HUDEP-2 (cell line): Measurements from ENCODE around the gene ADAMTSL1.
"Not testable (repeated sequence)": the region's sequence is repeated elsewhere in the genome, so short reads cannot be mapped to it uniquely, and the experiment has no call there.

Experiments
- DNase-seq, 76 experiments: peaks; one replicate each; lab custom pipeline; 2025; ENCODE audit not compliant: unreplicated experiment in 76 of 76; lab: John Stamatoyannopoulos, UW

Gene ADAMTSL1

DNA sequence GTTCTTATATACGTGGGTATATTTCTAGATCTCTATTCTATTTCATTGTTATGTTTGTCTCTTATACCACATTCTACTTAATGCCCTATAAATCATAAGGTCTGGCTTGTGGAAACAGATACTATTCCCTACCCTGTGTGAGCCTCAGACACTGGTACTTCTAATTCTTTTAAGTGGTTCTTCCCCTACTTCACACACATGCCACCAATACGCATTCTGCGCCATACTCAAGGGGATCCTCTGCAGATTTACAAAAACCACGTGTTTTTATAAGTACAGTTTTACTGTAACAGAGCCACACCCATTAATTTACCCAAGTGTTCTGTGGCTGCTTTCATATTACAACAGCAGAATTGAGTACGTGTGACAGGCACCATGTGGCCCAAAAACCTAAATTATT lies 363.4 kb downstream of the ADAMTSL1 start:
- DNase-seq, result no peak

DNA sequence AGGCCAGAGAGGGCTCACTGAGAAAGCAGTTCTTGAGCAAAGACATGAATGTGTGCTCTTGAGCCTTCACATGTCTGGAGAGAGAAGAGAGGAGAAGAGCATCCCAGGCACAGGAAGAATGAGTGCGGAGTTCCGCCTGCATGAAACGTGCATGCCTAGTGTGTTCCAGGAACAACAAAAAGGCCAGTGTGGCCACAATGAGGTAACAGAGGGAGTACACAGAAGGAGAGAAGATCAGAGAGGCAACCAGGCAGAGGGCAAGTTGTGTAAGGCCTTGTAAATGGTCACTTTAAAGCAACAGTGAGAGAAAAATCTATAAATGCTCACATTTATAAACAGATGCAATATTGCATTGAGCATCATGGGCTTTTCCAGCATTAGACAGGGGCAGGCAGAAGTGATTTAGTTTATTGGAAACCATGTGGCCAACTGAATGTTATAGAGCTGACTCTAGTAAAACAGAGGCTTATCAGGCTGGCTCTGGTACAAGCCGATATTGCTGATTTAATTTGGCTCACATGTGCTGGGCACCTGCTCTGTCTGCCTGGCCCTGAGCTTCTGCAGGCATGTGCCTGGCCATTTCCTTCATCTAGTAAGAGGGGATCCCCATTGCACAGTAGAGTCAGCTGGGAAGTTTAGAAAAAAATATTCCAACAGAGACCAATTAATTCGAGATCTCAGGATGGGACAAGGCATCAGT lies 373.8 kb downstream of the ADAMTSL1 start:
- DNase-seq, result no peak

DNA sequence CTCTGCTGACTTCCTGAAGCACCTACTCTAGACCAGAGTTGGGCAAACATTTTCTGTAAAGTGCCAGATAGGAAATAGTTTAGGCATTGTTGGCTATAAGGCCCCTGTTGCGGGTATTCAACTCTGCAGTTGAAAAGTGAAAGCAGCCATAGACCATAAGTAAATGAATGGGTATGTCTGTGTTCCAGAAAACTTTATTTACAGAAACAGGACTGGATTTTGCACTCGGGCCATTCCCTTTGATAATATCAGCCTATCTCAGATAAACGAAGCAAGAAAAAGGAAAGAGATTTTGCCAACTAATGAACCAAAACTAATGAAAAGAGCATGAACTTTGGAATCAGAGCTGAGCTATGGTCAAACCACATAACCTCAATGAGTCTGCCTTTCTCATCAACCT lies 374.7 kb downstream of the ADAMTSL1 start:
- DNase-seq, result no peak

DNA sequence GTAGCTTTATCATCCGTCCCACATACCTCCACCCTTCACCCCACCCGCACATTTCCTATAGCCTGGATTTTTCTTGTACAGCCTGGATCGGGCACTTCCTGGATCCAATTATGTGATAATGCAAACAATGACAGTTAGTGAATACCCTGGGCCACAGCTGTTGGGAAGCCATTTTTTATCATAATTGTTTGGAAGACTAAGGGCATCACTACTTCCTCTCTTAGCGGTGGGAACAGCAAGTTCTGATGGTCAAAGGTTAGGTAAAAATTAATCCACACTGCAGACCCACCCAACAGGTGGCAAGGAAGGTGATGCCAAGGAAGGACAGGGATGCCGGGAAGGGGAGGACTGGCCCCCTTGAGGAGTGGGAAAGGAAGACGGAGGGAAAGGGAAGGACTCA lies 375.3 kb downstream of the ADAMTSL1 start:
- no peak for DNase-seq

DNA sequence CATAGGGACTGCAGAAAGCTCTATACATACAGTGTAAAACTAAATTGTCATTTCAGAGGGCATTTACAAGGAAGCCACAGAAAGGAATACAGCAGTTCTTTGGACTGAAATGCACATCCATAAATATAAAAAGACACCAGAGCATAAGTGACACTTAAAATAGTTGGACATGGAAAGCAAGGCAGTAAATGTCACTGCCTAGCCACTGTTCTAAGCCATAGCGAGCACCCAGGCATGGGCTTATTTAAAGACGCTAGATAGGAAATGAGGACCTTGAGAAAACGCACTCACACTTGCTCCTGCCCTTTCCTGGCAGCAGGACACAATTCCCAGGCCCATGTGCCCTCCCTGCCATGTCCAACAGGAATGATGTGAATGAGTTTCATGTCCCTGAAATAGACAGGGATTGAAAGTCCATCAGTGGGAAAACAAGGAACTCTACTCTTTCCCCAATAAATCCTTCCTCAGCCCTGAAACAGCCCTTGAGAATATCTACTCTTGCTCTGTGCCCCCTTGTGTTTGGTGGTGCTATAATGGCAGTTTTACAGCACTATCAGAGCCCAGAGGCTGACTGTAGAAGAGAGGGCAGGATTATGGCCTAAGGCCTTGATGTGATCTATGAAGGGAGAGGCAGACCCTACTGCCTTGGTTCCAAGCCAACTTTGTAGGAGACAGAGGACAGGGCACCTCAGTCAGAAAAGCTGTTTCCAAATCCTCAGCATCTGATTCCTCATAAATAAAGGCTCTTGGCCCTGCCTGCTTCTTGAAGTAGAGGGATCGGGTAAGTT lies 376.1 kb downstream of the ADAMTSL1 start:
- DNase-seq, result no peak

DNA sequence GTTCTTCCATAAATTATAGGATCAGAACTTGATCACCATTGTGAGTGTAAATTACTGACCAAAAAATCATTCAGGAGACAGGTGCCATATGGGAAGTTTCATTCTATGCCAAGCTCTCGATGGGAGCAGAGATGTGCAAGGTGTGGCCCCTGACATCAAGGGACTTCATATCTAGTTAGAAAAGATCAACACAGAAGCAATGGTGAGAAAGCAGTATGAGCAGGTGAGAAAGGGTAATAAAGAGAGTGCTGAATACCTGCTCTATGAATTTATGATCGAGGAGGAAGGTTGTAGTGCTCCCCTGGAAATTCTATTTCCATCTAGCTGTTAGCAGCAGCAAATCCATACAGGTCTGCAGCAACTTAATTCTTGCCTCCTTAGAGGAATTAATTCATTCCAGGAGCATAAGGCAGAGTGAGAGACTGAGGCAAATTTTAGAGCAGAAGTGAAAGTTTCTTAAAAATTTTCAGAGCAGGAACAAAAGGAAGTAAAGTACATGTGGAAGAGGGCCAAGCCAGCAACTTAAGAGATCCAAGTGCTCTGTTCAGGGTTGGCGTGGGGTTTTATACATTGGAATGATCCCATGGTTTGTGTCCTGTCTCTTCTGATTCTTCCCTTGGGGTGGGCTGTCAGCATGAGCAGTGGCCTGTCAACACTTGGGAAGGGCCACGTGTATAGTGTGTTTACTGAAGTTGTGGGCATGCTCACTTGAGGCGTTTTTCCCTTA lies 377.3 kb downstream of the ADAMTSL1 start:
- no peak for DNase-seq

DNA sequence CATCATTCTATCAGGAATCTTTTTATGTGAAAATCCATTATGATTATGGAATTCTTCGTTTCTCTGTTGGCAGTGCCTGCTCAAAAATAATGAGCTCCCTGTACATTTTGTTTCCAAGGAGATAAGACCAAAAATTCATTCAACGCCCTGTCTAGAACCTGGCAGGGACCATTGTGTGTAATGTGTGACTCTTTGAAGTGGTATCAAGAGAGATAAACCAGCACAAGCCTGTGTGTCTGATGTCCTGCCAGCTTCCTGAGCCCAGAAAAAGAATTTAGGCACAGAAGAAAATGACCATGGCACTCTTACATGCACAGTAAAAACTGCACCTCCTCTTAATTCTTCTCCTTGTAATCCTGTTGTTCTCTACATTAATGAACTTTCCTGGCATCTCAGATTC lies 381.7 kb downstream of the ADAMTSL1 start:
- no peak for DNase-seq

DNA sequence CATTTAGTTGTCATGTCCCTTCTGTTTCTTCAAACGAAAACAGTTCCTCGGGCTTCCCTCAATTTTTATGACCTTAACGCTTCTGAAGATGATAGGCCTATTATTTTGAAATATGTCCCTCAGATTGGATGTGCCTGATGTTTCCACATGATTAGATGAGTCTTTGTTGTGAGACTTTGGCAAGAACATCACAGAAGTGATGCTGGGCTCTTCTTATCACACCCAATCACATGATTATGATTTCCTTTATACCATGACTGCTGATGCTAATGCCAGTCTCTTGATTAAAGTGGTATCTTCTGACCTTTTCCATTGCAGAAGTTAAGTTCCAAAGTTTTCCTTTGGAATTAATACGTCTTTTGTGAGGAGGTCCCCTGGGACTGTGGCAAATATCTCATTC lies 383.4 kb downstream of the ADAMTSL1 start:
- DNase-seq, result no peak

DNA sequence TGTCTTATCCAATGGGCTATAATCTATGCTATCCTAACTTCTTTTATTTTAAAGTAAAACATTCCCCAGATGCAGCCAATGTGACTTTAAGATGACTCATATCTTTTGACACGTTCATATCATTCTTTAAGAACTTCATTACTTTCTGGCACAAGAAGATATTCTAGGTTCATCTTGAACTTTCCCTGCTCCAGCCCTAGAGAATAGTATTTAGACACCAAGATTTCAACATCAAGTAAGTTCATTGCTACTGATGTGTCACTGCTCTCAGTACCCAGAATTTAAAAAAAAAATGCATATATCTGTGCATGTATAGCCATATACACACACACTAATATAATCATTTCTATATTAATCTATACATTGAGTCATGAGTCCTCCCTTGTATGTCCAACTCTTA lies 383.8 kb downstream of the ADAMTSL1 start:
- DNase-seq, result no peak

DNA sequence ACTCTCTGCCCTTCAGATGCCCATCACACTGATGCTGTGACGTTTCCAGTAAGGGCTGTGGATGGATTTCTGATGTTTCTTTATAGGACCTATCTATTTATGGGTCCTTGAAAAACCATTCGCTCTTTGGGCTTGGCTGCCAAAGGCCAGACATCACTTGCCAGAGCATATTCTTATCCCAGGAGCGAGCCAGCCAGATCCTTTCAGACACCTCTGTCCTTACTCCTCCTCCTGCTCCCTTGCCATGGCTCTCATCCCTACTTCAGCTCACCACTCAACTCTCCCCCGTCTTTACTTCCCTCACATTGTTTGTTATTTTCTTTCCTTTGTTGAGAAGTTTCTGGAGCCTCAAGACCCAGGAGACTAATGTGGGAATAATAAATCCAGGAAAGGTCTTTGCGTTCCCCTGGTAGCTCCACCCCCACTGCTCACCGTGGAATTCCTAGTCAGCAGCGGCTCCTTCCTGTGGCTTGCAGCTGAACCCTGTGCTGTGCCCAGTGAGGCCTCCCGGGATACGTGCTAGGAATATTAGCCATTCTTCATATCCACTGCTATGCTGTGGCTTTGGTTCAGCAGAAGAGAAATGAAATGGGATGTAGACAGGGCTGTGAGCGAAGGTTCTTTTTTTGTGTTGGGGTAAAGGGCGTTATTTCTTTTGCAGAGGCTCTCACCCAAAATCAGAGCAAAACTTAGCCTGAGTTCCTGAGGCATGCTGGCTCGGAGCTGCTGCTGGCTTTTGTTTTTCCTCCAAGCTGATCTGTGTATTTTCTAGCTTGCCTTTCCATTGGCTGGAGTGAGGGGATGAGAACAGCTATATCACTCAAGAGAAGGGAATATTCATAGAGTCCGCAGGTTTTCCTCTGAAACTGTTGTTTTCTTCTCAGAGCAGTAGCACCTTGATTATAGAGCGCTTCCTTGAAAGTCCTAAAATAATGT lies 387.9 kb downstream of the ADAMTSL1 start:
- DNase-seq, result no peak

DNA sequence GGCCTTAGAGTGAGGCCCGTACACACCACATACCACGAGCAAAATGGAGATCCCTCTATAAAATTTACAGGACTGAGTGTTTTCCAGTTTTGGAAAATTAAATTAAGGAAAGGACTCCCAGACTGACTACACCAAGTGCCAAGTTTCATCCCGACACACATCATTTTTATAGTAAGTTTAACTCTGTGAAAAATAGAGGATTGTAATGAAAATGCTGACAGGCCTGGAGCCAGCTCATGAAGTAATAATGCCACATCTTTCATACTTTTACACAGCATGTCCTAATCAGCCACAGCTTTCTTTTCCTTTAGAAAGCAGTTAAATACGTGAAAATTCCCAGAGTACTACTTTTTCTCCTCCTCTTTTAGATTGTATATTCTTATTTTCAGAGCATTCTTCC lies 389.8 kb downstream of the ADAMTSL1 start:
- no peak for DNase-seq

DNA sequence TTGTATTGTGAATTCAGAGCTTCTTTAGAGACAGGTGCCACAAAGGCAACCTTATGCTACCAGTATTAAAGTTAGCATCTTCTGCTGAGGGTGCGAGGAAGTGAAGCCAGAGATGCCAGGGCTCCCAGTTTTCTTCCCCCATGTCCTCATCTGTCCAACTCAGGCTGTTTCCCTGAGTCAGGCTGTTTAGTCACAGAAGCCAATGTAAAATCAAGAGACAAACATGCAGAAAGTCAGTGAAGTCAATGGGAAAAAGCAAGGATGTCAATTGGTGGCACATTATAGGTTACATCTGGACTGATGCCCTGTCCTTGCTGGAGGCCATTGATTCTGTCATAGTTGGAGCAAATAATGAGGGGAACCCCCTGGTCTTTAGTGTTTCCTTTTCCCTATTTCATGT lies 390.6 kb downstream of the ADAMTSL1 start:
- no peak for DNase-seq

DNA sequence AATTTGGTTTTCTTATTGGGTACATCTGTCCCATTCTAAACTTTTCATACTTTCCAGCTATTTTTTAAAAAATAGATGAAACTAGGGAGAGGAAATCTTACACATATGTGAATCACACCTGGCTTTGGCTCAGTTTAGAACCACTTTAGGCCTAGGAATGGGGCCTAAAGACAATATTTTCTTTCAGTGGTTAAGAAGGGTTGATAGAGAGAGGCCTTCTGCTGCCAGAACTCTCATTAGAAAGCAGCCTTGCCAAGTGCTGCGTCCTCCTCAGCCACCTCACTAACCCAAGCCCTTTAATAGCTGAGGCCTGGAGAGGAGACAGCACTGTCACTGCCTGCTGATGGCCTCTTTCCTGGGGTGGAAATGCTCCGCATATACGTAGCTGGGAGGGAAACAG lies 391.6 kb downstream of the ADAMTSL1 start:
- no peak for DNase-seq

DNA sequence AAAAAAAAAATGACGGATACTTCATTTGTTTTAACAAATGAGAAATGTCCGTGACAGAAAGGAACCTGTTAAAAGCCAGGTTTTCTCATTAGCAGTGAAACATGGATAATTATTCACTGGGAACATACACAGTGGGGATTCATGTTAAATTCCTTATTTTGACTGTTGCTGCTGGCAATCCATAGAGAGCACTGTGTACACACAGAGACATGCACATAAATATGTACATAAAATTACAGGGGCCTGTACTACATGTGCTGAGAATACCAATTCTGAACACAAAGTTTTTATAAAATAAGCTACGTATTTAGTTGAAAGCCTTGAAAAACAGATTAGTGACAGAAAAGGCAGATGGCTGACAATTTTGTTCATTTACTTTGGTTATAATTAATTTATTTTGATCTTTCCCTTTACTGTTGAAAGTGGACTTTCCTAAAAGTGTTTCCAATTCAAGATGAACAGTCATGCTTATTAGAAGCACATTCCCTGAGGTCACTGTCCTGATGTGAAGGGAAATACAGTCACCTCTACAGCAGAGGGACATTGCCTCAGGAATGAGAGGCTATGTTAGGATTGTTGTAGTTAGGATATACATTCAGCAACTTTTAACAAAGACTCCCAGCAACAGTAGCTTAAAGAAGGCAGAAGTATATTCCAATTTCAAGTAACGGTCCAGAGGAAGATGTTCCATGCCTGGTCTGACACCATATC lies 392.3 kb downstream of the ADAMTSL1 start:
- no peak for DNase-seq

DNA sequence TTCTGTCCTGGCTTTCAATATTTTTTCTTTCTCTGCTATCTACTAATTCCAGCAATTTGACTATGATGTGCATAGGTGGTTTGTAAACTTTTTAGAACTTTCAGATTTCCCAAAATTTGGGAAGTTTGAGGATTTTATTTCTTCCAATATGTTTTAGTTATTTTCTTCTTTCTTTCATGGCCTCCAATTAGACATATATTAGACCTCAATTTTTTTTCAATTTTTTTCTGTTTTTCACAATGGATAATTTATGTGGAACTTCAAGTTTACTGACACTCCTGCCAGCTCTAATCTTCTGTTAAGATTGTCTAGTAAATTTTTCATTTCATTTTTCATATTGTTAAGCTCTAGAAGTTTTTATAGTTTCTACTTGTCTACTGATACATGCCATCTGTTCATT lies 395.8 kb downstream of the ADAMTSL1 start:
- no peak for DNase-seq

DNA sequence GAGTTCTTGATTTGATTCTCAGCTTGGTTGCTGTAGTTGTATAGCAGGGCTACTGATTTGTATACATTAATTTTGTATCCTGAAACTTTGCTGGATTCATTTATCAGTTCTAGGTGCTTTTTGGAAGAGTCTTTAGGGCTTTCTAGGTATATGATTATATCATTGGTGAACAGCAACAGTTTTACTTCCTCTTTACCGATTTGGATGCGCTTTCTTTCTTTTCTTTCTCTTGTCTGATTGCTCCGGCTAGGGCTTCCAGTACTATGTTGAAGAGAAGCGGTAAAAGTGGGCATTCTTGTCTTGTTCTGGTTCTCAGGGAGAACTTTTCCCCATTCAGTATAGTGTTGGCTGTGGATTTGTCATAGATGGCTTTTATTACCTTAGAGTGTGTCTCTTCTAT lies 400.1 kb downstream of the ADAMTSL1 start:
- DNase-seq, result no peak

DNA sequence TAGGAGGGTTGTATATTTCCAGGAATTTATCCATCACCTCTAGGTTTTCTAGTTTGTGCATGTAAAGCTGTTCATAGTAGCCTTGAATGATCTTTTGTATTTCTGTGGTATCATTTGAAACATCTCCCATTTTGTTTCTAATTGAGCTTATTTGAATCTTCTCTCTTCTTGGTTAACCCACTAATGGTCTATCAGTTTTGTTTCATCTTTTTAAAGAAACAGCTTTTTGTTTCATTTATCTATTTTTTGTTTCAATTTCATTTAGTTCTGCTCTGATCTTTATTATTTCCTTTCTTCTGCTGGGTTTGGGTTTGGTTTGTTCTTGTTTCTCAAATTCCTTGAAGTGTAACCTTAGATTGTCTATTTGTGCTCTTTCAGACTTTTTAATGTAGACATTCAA lies 401.0 kb downstream of the ADAMTSL1 start:
- DNase-seq, result not testable (repeated sequence)

DNA sequence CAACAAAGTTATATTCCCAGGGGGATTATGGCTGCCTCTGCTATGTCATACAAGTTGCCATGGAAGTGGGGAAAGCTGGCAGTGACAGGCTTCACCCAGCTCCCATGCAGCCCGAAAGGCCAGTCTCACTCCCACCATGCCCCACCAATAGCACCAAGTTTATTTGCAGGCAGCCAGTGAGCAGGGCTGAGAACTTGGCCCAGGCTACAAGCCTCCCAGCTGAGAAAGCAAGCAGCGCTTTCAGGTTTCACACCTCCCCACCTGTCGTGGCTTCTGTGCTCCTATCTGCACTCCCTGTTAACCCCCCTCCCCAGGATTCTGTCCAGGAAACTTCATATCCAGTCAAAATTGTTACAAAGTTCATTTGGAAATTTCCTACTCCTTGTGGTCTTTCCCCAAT lies 404.0 kb downstream of the ADAMTSL1 start:
- no peak for DNase-seq

DNA sequence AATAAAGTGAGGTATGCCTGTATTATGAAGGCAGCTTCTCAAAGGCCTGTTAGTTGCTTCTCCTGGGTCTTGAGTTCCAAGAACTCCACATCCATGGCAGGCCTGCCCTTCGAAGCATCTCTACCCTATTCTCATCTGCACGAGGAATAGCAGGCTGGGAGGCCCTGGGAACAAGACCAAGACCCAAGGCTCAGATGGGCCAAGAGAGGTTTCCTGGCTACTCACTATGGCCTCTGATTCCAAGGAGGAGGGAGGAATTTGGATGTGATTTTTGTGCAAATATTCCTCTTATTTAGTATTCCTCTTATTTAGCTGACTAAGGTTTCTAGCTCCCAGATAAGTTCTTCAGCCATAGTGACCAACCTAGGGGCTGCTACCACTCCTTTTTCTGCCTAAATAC lies 407.8 kb downstream of the ADAMTSL1 start:
- no peak for DNase-seq

DNA sequence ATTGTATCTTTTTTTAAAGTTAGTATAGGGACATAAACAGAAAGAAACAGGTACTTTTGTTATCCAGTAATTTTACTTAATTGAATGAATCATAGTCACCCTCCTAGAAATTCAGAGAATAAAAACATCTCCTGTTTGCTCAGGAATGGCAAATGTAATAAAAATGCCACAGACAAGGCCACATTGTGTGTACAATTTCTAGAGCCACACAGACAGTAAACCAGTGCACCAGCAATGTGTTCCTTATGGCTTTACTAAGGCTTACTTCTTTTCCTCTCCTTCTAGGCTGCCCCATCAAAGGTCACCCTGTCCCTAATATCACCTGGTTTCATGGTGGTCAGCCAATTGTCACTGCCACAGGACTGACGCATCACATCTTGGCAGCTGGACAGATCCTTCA lies 413.6 kb downstream of the ADAMTSL1 start:
- DNase-seq, result no peak
